ENCODE results near the gene FAM169A. TPM values are rescaled to one million over a fixed set of nuclear protein-coding genes. Genes with fewer than 3 reads are reported as not detected.
"Not testable (repeated sequence)": the region's sequence is repeated elsewhere in the genome, so short reads cannot be mapped to it uniquely, and the experiment has no call there.

FAM169A gene
- total and polyA plus RNA-seq, 11 donors = 0.88 to 10.1 (median 4.1) TPM

- intact Hi-C loops (cut with DNase I) = no loop called here
- TF ChIP-seq, protein P1, sequence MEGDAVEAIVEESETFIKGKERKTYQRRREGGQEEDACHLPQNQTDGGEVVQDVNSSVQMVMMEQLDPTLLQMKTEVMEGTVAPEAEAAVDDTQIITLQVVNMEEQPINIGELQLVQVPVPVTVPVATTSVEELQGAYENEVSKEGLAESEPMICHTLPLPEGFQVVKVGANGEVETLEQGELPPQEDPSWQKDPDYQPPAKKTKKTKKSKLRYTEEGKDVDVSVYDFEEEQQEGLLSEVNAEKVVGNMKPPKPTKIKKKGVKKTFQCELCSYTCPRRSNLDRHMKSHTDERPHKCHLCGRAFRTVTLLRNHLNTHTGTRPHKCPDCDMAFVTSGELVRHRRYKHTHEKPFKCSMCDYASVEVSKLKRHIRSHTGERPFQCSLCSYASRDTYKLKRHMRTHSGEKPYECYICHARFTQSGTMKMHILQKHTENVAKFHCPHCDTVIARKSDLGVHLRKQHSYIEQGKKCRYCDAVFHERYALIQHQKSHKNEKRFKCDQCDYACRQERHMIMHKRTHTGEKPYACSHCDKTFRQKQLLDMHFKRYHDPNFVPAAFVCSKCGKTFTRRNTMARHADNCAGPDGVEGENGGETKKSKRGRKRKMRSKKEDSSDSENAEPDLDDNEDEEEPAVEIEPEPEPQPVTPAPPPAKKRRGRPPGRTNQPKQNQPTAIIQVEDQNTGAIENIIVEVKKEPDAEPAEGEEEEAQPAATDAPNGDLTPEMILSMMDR (IDR thresholded peaks at IDR 0.05) = no peak
- TF ChIP-seq POLR2A (IDR thresholded peaks at IDR 0.05) = no peak
- Histone ChIP-seq H3K27ac (no peak overlapping the region), H3K36me3 (no peaks in the 10 kb centered on the region), H3K4me1 (no peaks in the 10 kb centered on the region), H3K4me3 (no peak overlapping the region), H3K27me3 (peaks cover 0 to 7% (median 0%) of the 10 kb centered on the region in 9 donors), H3K9me3 (no peaks in the 10 kb centered on the region)
- DNase-seq = no peak
- no peak for ATAC-seq
- 80 to 86% (median 84%) methylated on average over 3 of the region's 3 CpGs for WGBS, 4 donors
Observed at GRCh38 chr5:74801197-74801596, 65.0 kb downstream of the FAM169A start.

- no peak for ATAC-seq
- no peaks in the 10 kb centered on the region for H3K9me3 ChIP-seq
- no peak for TF ChIP-seq POLR2A (IDR thresholded peaks at IDR 0.05)
- TF ChIP-seq, protein P1 (IDR thresholded peaks at IDR 0.05) = no peak
- intact Hi-C loops (cut with DNase I) = loop anchor here in 1 of 10 donors (10.0 kb wide), 2 partner anchors 106 to 246 kb away; no protein-coding TSS in a partner anchor
- DNase-seq = no peak
- no peak overlapping the region for H3K4me3 ChIP-seq
- no peaks in the 10 kb centered on the region for H3K4me1 ChIP-seq
- H3K36me3 ChIP-seq = no peaks in the 10 kb centered on the region
- WGBS, 4 donors = 87 to 91% (median 89%) methylated on average over 20 to 21 of the region's 21 CpGs
- H3K27ac ChIP-seq = no peak overlapping the region
- H3K27me3 ChIP-seq = no peaks in the 10 kb centered on the region
Observed at GRCh38 chr5:74798977-74799911, 66.9 kb downstream of the FAM169A start.

DNA sequence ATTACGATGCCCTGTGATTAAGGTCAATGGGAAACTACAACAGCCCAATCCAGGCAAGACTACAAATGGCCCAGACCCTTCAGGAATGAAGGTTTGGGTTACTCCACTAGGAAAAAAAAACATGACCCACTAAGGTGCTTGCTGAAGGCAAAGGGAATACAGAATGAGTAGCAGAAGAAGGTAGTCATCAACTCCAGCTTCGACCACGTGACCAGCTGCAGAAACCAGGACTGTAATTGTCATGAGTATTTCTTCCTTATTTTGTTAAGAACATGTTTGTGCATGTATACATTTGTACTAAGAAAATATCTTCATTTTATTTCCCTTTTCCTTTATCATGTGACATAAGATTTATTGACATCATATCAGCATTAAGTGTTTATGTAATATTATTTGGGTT lies 74.5 kb downstream of the FAM169A start:
- 86 to 95% (median 89%) methylated on average over 3 of the region's 3 CpGs for WGBS, 4 donors
- not testable (repeated sequence) for DNase-seq, H3K4me1 ChIP-seq, H3K36me3 ChIP-seq, H3K9me3 ChIP-seq, H3K27ac ChIP-seq, H3K27me3 ChIP-seq, H3K4me3 ChIP-seq, ATAC-seq
- intact Hi-C loops (cut with DNase I) = loop anchor here in 1 of 10 donors (10.0 kb wide), 2 partner anchors 113 to 253 kb away; no protein-coding TSS in a partner anchor

- H3K4me3 ChIP-seq = no peak overlapping the region
- DNase-seq (no peak), ATAC-seq (no peak)
- no peak overlapping the region for H3K27ac ChIP-seq
- H3K4me1 ChIP-seq = no peaks in the 10 kb centered on the region
- no peaks in the 10 kb centered on the region for H3K27me3 ChIP-seq
- TF ChIP-seq POLR2A (IDR thresholded peaks at IDR 0.05) = no peak
- TF ChIP-seq, protein P1 (IDR thresholded peaks at IDR 0.05) = no peak
- intact Hi-C loops (cut with DNase I) = no loop called here
- no peaks in the 10 kb centered on the region for H3K9me3 ChIP-seq
- 90 to 93% (median 90%) methylated on average over 6 of the region's 6 CpGs for WGBS, 4 donors
- H3K36me3 ChIP-seq = no peaks in the 10 kb centered on the region
Observed at GRCh38 chr5:74787424-74787823, 78.8 kb downstream of the FAM169A start.
